Liver (tissue), 3 donors: ENCODE results near the gene TMEM116.

Source experiments
- CTCF ChIP-seq: fragments of 150-350 bp; IDR thresholded peaks from 2 replicates; pipeline ENCODE4 v1.5.1; 2017; ENCODE audit warnings: improper control_type of control experiment, low read depth, low read length; ENCODE audit not compliant: missing input control
- MAX ChIP-seq: IDR thresholded peaks from 2 replicates; pipeline ENCODE4 v1.6.1; 2016; ENCODE audit warnings: antibody characterized with exemption
- REST ChIP-seq: IDR thresholded peaks from 2 replicates; pipeline ENCODE4 v1.6.1; 2016; ENCODE audit warnings: antibody characterized with exemption, mild to moderate bottlenecking
- SP1 ChIP-seq: IDR thresholded peaks from 2 replicates; pipeline ENCODE4 v1.6.1; 2018; ENCODE audit warnings: antibody characterized with exemption, mild to moderate bottlenecking
- donor health status: healthy.
- donor health status: healthy.

- no peak for TF ChIP-seq MAX
- TF ChIP-seq CTCF = no peak
- TF ChIP-seq REST = no peak
- TF ChIP-seq SP1 = no peak
Observed at GRCh38 chr12:111927346-111927745, 85.6 kb downstream of the TMEM116 start.
